Left ventricle myocardium inferior (tissue), 1 donor: ENCODE results near the gene SCEL. TPM values are rescaled to one million over a fixed set of nuclear protein-coding genes. Genes with fewer than 3 reads are reported as not detected.

ENCODE experiments used
- DNase-seq: peaks from one replicate; pipeline ENCODE4 v3.0.0-alpha.2; 2020
- H3K27ac ChIP-seq: fragments of 200-600 bp; replicated peaks from 2 replicates; pipeline ENCODE4 v1.8.0; 2021
- H3K27me3 ChIP-seq: fragments of 200-600 bp; 2 replicates; pipeline ENCODE4 v1.8.0; 2021; ENCODE audit warnings: low read depth
- H3K36me3 ChIP-seq: fragments of 200-600 bp; 2 replicates; pipeline ENCODE4 v1.8.0; 2021
- H3K4me1 ChIP-seq: fragments of 200-600 bp; 2 replicates; pipeline ENCODE4 v1.8.0; 2021
- H3K4me3 ChIP-seq: fragments of 200-600 bp; 2 replicates; pipeline ENCODE4 v1.8.0; 2021; ENCODE audit warnings: mild to moderate bottlenecking, moderate library complexity
- H3K9me3 ChIP-seq: fragments of 200-600 bp; replicated peaks from 2 replicates; pipeline ENCODE4 v1.8.0; 2021
- intact Hi-C: fragments of 100-400 bp; cut with micrococcal nuclease; formaldehyde crosslinking; loops from one replicate; pipeline ENCODE4 v1.11.0; 2022
- total RNA-seq: library from RNA; stranded (reverse); fragmentation: NEBNext Ultra II Directional; extraction: Animal tissue kit (Norgen Biotek cat#: 25700); gene quantifications from one replicate; pipeline ENCODE4 v1.2.1, GENCODE V29; 2021
- TF ChIP-seq, protein P1 (sequence below): fragments of 200-600 bp; IDR thresholded peaks from 2 replicates; pipeline ENCODE4 v1.8.0; 2021; ENCODE audit warnings: antibody characterized with exemption, mild to moderate bottlenecking, borderline replicate concordance
- donor health status: DM: no; HTN: yes; CAD: no; lungs with severe emphysema.

SCEL gene
- total RNA-seq, 1 donor from 2014 or later = not detected

DNA sequence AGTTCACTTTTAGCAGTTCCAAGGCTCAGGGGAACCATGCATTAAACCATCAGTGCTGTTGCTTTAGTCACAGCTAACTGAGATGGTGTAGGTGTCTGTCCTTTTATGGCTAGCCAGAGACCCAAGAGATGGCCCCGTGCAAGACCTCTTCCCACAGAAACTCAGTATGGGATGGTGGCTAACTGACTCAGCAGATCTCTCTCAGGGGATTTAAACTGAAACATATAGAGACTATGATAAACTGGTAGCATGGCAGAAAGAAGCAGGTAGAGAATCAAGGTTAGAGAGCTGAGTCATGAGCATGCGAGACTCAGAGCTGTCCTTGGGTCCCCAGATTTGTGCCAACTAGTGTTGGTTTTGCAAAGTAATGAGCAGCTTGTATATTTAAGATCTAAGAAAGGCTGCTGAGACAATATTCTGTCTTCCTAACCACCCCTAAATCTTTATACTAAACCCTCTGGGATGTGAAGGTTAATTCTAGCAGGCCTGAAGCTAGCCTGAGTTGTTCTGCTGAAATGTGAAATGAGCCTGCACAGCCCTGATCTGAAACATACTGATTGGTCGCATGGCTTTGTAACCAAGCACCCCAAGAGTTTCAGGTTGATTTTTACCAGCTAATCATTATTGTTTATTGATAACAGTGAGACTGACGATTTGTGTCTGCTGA, 6.5 kb upstream of the SCEL start:
- DNase-seq = no peak
- Histone ChIP-seq H3K27me3 (peaks cover under 1% of the 10 kb centered on the region), H3K9me3 (no peaks in the 10 kb centered on the region), H3K27ac (no peak overlapping the region), H3K4me1 (no peaks in the 10 kb centered on the region), H3K4me3 (no peak overlapping the region), H3K36me3 (no peaks in the 10 kb centered on the region)
- TF ChIP-seq, protein P1, sequence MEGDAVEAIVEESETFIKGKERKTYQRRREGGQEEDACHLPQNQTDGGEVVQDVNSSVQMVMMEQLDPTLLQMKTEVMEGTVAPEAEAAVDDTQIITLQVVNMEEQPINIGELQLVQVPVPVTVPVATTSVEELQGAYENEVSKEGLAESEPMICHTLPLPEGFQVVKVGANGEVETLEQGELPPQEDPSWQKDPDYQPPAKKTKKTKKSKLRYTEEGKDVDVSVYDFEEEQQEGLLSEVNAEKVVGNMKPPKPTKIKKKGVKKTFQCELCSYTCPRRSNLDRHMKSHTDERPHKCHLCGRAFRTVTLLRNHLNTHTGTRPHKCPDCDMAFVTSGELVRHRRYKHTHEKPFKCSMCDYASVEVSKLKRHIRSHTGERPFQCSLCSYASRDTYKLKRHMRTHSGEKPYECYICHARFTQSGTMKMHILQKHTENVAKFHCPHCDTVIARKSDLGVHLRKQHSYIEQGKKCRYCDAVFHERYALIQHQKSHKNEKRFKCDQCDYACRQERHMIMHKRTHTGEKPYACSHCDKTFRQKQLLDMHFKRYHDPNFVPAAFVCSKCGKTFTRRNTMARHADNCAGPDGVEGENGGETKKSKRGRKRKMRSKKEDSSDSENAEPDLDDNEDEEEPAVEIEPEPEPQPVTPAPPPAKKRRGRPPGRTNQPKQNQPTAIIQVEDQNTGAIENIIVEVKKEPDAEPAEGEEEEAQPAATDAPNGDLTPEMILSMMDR = no peak
- intact Hi-C loops = no loop called here

DNA sequence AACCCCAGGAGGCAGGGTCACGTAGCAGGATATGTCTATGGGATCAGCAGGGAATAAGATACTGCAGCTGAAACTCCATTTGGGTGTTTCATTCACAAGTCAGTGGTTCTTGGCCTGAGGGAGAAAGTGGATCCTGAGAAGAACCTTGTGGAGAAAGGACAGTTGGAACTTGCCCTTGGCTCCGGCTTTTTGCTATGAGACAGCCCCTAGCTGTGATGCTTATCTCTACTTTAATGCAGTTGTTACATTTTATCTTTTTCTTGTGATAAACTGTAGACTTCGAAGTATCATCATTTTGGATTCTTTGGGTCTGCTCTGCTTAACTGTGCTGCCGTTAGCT, 6.0 kb upstream of the SCEL start:
- H3K4me1 ChIP-seq = no peaks in the 10 kb centered on the region
- no peaks in the 10 kb centered on the region for H3K27me3 ChIP-seq
- H3K36me3 ChIP-seq = no peaks in the 10 kb centered on the region
- H3K9me3 ChIP-seq = no peaks in the 10 kb centered on the region
- TF ChIP-seq, protein P1 = no peak
- H3K27ac ChIP-seq = no peak overlapping the region
- intact Hi-C loops = no loop called here
- H3K4me3 ChIP-seq = no peak overlapping the region
- no peak for DNase-seq

DNA sequence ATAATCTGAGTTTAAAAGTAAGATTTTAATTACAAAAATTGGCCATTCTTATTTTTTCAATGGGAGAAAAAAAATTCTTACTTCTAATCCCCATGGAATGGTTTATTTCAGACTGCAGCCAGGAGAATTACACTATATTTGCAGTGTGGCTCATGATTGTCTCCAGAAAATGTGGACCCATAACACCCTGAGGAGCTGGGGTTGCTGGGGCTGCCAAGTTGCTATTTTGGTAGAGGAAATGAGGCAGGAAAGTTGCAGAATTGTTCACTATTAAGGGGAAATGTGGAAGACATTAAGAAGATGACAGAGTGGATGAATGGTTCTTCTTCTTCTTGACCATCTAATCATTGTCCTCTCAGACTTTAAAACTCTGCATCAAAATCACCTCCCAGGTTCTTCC, 4.6 kb upstream of the SCEL start:
- no peaks in the 10 kb centered on the region for H3K36me3 ChIP-seq
- no peaks in the 10 kb centered on the region for H3K9me3 ChIP-seq
- no peak overlapping the region for H3K4me3 ChIP-seq
- H3K4me1 ChIP-seq = no peaks in the 10 kb centered on the region
- intact Hi-C loops = no loop called here
- no peak for DNase-seq
- peaks cover 5% of the 10 kb centered on the region for H3K27me3 ChIP-seq
- TF ChIP-seq, protein P1 = no peak
- H3K27ac ChIP-seq = no peak overlapping the region

DNA sequence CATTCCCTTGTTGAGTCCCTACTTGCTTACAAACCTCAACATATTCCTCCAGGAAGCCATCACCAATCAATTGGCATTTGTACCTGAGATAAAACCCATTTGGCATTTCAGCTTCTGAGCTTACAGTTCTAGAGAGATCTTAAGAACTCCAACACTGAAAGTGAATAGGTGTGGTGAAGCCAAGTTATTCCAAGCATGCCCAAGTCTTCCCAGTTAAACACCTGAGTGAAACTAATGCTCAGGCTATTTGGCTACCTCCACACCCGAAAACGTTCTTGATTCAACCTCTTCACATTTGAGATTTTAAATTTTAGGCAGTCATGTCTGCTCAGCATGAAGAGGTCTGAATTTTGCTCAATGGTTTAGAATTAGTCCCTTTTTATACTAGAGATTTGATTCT, 2.5 kb upstream of the SCEL start:
- H3K9me3 ChIP-seq = no peaks in the 10 kb centered on the region
- H3K27ac ChIP-seq = no peak overlapping the region
- intact Hi-C loops = no loop called here
- no peak for DNase-seq
- H3K36me3 ChIP-seq = no peaks in the 10 kb centered on the region
- H3K4me3 ChIP-seq = no peak overlapping the region
- TF ChIP-seq, protein P1 = no peak
- H3K27me3 ChIP-seq = peaks cover 19% of the 10 kb centered on the region
- H3K4me1 ChIP-seq = no peaks in the 10 kb centered on the region

DNA sequence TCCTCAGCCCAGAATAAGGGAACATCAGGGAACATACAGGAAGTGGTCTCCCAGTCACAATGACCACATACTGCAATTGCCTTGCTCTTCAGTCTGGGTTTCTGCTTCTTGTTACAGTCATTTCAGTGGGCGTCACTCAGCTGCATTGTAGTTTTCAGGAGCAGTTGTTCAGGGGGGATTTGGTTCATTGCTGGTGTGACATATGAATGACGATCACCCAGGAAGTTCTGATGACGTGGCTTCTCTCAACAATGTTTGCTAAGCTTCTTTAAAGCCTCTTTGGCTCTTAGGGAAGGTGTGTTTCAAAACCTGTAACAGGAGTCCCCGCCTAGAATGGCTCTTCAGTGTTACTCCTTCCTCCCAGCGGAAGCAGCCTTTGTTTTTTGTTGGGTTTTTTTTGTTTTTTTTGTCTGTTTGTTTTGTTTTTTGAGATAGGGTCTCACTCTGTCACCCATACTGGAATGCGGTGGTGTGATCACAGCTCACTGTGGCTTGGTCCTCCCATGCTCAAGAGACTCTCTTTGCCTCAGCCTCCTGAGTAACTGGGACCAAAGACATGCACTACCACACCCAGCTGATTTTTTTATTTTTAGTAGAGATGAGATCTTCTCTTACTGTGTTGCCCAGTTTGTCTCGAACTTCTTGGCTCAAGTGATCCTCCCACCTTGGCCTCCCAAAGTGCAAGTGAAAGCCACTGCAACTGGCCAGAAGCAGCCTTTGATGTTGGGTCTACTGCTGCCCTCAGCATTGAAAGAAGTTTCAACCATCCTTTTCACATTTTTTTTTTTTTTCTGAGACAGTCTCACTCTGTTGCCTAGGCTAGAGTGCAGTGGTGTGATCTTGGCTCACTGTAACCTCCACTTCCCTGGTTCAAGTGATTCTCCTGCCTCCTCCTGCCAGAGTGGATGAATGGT, 1.4 kb upstream of the SCEL start:
- Histone ChIP-seq H3K9me3 (no peaks in the 10 kb centered on the region), H3K36me3 (no peaks in the 10 kb centered on the region), H3K27me3 (peaks cover 24% of the 10 kb centered on the region), H3K27ac (no peak overlapping the region), H3K4me3 (no peak overlapping the region), H3K4me1 (no peaks in the 10 kb centered on the region)
- intact Hi-C loops = no loop called here
- DNase-seq = no peak
- TF ChIP-seq, protein P1 = no peak
